Fibroblast of the aortic adventitia (primary cell): ENCODE data around the gene PIM2. TPM values are rescaled to one million over a fixed set of nuclear protein-coding genes. Genes with fewer than 3 reads are reported as not detected.
A peak's percentile ranks its signal among the peaks of the same experiment; 100 is the strongest.

ENCODE experiments used
- DNase-seq: peaks from one replicate; pipeline ENCODE4 v3.0.0-alpha.2; 2010; ENCODE audit warnings: low read depth
- H3K4me3 ChIP-seq: 2 replicates; pipeline ENCODE4 v1.5.1; 2011; ENCODE audit warnings: low read depth, mild to moderate bottlenecking, control low read depth, low read length, moderate library complexity
- CTCF ChIP-seq: IDR thresholded peaks from 2 replicates; pipeline ENCODE4 v1.5.1; 2011; ENCODE audit warnings: mild to moderate bottlenecking, low read length, control low read depth, inconsistent platforms; ENCODE audit not compliant: insufficient read depth
- total RNA-seq: library from RNA; depleted of rRNA; stranded (reverse); fragments of >200 nt; gene quantifications from 2 replicates; pipeline ENCODE4 v1.2.3, GENCODE V29; 2012; ENCODE audit warnings: low replicate concordance

The PIM2 gene
- total RNA-seq, 1 donor = 5.0 TPM

DNA sequence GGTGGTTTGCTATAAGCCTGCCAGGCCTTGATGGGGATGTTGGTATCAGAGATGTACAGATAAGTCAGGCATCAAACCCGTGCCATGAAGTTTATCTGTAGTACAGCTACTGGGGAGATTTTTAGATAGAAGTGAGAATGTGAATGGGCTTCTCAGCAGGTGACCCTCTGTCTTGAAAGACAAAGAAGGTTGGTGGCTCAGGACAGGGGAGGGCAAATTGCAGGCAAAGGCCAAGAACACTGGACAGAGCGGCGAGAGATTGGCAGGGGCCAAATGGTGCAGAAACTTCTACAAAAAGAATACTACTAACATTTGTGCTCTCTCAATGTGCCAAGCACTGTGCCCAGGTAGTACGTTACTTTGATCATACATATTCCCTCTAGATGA is 1.9 kb upstream of the PIM2 start:
- no peak for DNase-seq
- TF ChIP-seq CTCF = no peak
- H3K4me3 ChIP-seq = no peak overlapping the region

- H3K4me3 ChIP-seq = no peak overlapping the region
- TF ChIP-seq CTCF = no peak
- DNase-seq = no peak
Observed at GRCh38 chrX:48919947-48920717, 1.3 kb upstream of the PIM2 start.

DNA sequence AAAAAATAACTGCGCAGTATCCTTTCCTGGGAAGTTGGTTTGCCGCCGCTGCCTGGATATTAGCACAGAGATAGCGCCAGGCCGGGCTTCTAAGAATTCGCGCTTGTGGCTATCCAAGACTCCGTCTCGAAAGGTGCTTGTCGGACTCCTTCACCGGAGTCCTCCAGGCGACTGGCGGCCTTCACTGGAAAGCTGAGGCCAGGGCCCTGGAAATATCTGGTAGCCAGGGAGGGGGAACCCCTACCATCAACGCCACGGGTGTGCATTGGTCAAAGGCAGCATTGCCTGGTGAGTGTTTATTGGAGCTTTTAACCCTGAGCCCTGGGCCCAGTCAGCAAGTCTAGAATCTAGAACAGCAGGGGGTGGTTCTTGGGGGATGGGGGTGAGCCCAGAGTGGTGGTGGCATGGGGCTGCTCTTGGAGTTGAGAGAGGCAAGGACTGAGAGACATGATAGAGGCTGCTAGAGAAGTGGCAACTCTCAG is 577 bp upstream of the PIM2 start:
- H3K4me3 ChIP-seq = no peak overlapping the region
- TF ChIP-seq CTCF = no peak
- no peak for DNase-seq

GRCh38 chrX:48918301-48918642 is 552 bp downstream of the PIM2 start:
- H3K4me3 ChIP-seq = peak overlapping the region; percentile 54
- DNase-seq = no peak
- TF ChIP-seq CTCF = no peak

DNA sequence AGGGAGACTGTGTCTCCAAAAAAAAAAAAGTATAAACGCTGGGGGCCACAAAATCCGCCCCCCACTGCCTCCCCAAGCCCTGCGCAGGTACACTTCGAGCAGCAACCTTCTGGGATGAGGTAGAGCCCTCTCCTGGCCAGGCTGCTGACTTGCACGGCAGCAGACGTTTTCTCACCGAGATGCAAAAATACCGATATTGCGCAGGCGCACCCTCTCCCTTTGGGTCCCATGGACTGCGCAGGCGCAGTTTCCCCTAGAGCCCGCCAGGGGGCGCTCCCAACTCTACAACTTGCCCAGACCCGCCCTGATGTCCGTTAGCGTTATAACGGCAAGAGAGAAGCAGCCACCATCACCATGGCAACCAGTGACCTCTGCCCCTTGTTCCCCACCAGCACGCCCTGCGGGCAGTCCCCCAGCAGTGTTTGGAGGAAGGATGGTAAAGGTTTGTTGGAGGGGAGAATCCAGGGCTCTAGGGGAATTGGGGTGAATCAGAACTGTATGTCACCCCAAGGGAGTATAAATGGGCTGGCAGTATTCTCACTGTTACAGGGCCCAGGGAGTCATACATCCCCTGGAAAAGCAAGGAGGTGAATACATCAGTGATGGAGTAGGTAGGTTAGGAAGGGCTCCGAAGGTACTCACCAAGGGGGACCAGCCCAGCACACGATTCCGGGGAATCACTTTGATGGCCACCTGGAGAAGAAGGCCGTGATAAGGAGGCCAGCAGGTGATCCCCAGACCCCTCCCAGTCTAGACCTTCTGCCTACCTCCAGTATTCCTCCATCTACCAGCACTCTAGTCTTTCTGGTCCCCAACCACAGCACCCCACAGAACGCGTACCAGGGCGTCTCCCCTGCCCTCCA is 1.5 kb downstream of the PIM2 start:
- no peak overlapping the region for H3K4me3 ChIP-seq
- peak; percentile 86 for DNase-seq
- TF ChIP-seq CTCF = peak; percentile 81

- TF ChIP-seq CTCF = no peak
- H3K4me3 ChIP-seq = no peak overlapping the region
- DNase-seq = no peak
Observed at GRCh38 chrX:48914593-48915493, 4.0 kb downstream of the PIM2 start.
